Liver (tissue), 9 donors: ENCODE results near the gene EPHB2. TPM values are rescaled to one million over a fixed set of nuclear protein-coding genes. Genes with fewer than 3 reads are reported as not detected.

Experiments
- DNase-seq: peaks from one replicate; pipeline ENCODE4 v3.0.0-alpha.2; 2017; ENCODE audit warnings: low spot score
- H3K27ac ChIP-seq, 2 donors: one replicate each; pipeline ENCODE4 v1.7.0; 2013; ENCODE audit warnings: inconsistent platforms in 2 of 2, low read length in 2 of 2, control low read depth in 1 of 2, low read depth in 1 of 2, mild to moderate bottlenecking in 1 of 2
- H3K27me3 ChIP-seq, 4 donors: one replicate each; pipeline versions ENCODE4 v1.6.1 to v1.7.0; 2013; ENCODE audit warnings: low read length in 3 of 4, inconsistent platforms in 1 of 4, mild to moderate bottlenecking in 1 of 4, moderate library complexity in 1 of 4; ENCODE audit not compliant: control insufficient read depth in 4 of 4, insufficient read depth in 4 of 4
- H3K36me3 ChIP-seq, 4 donors: one replicate each; pipeline versions ENCODE4 v1.6.1 to v1.7.0; 2013; ENCODE audit warnings: low read length in 3 of 4, mild to moderate bottlenecking in 3 of 4, low read depth in 1 of 4, moderate library complexity in 1 of 4; ENCODE audit not compliant: control insufficient read depth in 4 of 4, insufficient read depth in 3 of 4
- H3K4me1 ChIP-seq, 4 donors: one replicate each; pipeline versions ENCODE4 v1.6.1 to v1.7.0; 2013; ENCODE audit warnings: low read length in 3 of 4, mild to moderate bottlenecking in 3 of 4, moderate library complexity in 1 of 4; ENCODE audit not compliant: control insufficient read depth in 4 of 4, insufficient read depth in 4 of 4
- H3K4me3 ChIP-seq, 3 donors: one replicate each; pipeline versions ENCODE4 v1.6.1 to v1.7.0; 2013; ENCODE audit warnings: low read length in 3 of 3, control low read depth in 1 of 3, low read depth in 1 of 3, mild to moderate bottlenecking in 1 of 3
- H3K9ac ChIP-seq, 2 donors: one replicate each; pipeline ENCODE4 v1.7.0; 2013; ENCODE audit warnings: low read length in 2 of 2, mild to moderate bottlenecking in 2 of 2, moderate library complexity in 2 of 2, control low read depth in 1 of 2, low read depth in 1 of 2
- H3K9me3 ChIP-seq, 4 donors: one replicate each; pipeline versions ENCODE4 v1.6.1 to v1.7.0; 2013; ENCODE audit warnings: low read length in 3 of 4; ENCODE audit not compliant: control insufficient read depth in 4 of 4
- ATF3 ChIP-seq: IDR thresholded peaks from 2 replicates; pipeline ENCODE4 v1.6.1; 2016; ENCODE audit warnings: antibody characterized with exemption
- CTCF ChIP-seq: fragments of 150-350 bp; IDR thresholded peaks from 2 replicates; pipeline ENCODE4 v1.5.1; 2017; ENCODE audit warnings: improper control_type of control experiment, low read depth, low read length; ENCODE audit not compliant: missing input control
- EGR1 ChIP-seq, 2 donors: IDR thresholded peaks; 2 replicates each; pipeline ENCODE4 v1.6.1; 2016 to 2018; ENCODE audit warnings: antibody characterized with exemption in 2 of 2, low read depth in 2 of 2
- FOXA1 ChIP-seq: IDR thresholded peaks from 2 replicates; pipeline ENCODE4 v1.6.1; 2016; ENCODE audit warnings: antibody characterized with exemption
- HNF4A ChIP-seq, 2 donors: conservative IDR thresholded peaks; 2 replicates each; pipeline ENCODE4 v1.6.1; 2016; ENCODE audit warnings: antibody characterized with exemption in 2 of 2, mild to moderate bottlenecking in 2 of 2
- HNF4G ChIP-seq: IDR thresholded peaks from 2 replicates; pipeline ENCODE4 v1.6.1; 2016; ENCODE audit warnings: antibody characterized with exemption
- MAX ChIP-seq: IDR thresholded peaks from 2 replicates; pipeline ENCODE4 v1.6.1; 2016; ENCODE audit warnings: antibody characterized with exemption
- NR2F2 ChIP-seq: IDR thresholded peaks from 2 replicates; pipeline ENCODE4 v1.6.1; 2016; ENCODE audit warnings: antibody characterized with exemption
- RAD21 ChIP-seq, 2 donors: IDR thresholded peaks; 2 replicates each; pipeline ENCODE4 v1.6.1; 2016; ENCODE audit warnings: antibody characterized with exemption in 2 of 2, mild to moderate bottlenecking in 2 of 2
- REST ChIP-seq: IDR thresholded peaks from 2 replicates; pipeline ENCODE4 v1.6.1; 2016; ENCODE audit warnings: antibody characterized with exemption, mild to moderate bottlenecking
- RXRA ChIP-seq, 2 donors: IDR thresholded peaks; 2 replicates each; pipeline ENCODE4 v1.6.1; 2017 to 2018; ENCODE audit warnings: antibody characterized with exemption in 2 of 2, mild to moderate bottlenecking in 1 of 2
- SP1 ChIP-seq: IDR thresholded peaks from 2 replicates; pipeline ENCODE4 v1.6.1; 2018; ENCODE audit warnings: antibody characterized with exemption, mild to moderate bottlenecking
- TAF1 ChIP-seq: conservative IDR thresholded peaks from 2 replicates; pipeline ENCODE4 v1.6.1; 2016; ENCODE audit warnings: antibody characterized with exemption, mild to moderate bottlenecking
- YY1 ChIP-seq: IDR thresholded peaks from 2 replicates; pipeline ENCODE4 v1.6.1; 2016; ENCODE audit warnings: antibody characterized with exemption, mild to moderate bottlenecking
- ZBTB33 ChIP-seq: IDR thresholded peaks from 2 replicates; pipeline ENCODE4 v1.6.1; 2016; ENCODE audit warnings: antibody characterized with exemption
- WGBS: extraction: QIAGEN DNeasy Blood & Tissue Kit; methylation state at CpG from one replicate; pipeline ENCODE4 v1.1.7; 2013; 5-methylcytosine and 5-hydroxymethylcytosine counted together
- polyA plus RNA-seq, 2 donors: library from polyadenylated mRNA; stranded (reverse) in 1 of 2; unstranded in 1 of 2; fragments of 200-250 nt in 1 of 2; fragments of >200 nt in 1 of 2; fragmentation: Nextera tagmentation in 1 of 2; extraction: Ambion mirVana in 1 of 2; gene quantifications; one replicate each; pipeline versions ENCODE4 v1.2.1 to v1.2.3, GENCODE V29; 2013 to 2015
- total RNA-seq, 2 donors: library from RNA; depleted of rRNA; stranded (reverse); fragments of >200 nt; gene quantifications; one replicate each; pipeline ENCODE4 v1.2.3, GENCODE V29; 2014
- donor health status: healthy.
- donor health status: healthy.
- donor health status: healthy.
- donor health status: healthy.
- donor health status: healthy.

Gene EPHB2
- total and polyA plus RNA-seq, 4 donors = 0.07 to 1.0 (median 0.38) TPM

- Histone ChIP-seq H3K27ac (no peak overlapping the region), H3K36me3 (no peaks in the 10 kb centered on the region), H3K4me3 (no peak overlapping the region), H3K27me3 (no peaks in the 10 kb centered on the region), H3K9me3 (no peaks in the 10 kb centered on the region), H3K4me1 (peaks cover 4 to 15% (median 8%) of the 10 kb centered on the region in 4 donors), H3K9ac (no peak overlapping the region)
- no peak for DNase-seq
- 77% methylated on average over 4 of the region's 4 CpGs for WGBS
- TF ChIP-seq NR2F2 = no peak
- TF ChIP-seq TAF1 = no peak
- TF ChIP-seq HNF4G = no peak
- no peak for TF ChIP-seq MAX
- TF ChIP-seq YY1 = no peak
- no peak for TF ChIP-seq HNF4A (conservative IDR thresholded peaks at IDR 0.05)
- no peak for TF ChIP-seq RXRA (IDR thresholded peaks at IDR 0.05)
- TF ChIP-seq EGR1 (IDR thresholded peaks at IDR 0.05; ENCODE audit: low read depth in 2 of 2) = no peak
- no peak for TF ChIP-seq ZBTB33
- no peak for TF ChIP-seq CTCF
- TF ChIP-seq REST = no peak
- no peak for TF ChIP-seq FOXA1
- TF ChIP-seq RAD21 (IDR thresholded peaks at IDR 0.05) = no peak
- TF ChIP-seq ATF3 = no peak
- no peak for TF ChIP-seq SP1
These were observed 38.9 kb downstream of the EPHB2 start for GRCh38 chr1:22749503-22749902.
